Measurements from ENCODE around the gene TMEM220.
"Not testable (repeated sequence)": the region's sequence is repeated elsewhere in the genome, so short reads cannot be mapped to it uniquely, and the experiment has no call there.

The TMEM220 gene

GRCh38 chr17:10728331-10728892 lies 1.4 kb downstream of the TMEM220 start:
- DNase-seq (ENCODE audit: low read depth): no peak

- DNase-seq (ENCODE audit: low read depth): no peak
Observed at GRCh38 chr17:10727192-10727591, 2.6 kb downstream of the TMEM220 start.

GRCh38 chr17:10726196-10726595 lies 3.6 kb downstream of the TMEM220 start:
- no peak for DNase-seq (ENCODE audit: low read depth)

GRCh38 chr17:10725262-10725661 lies 4.6 kb downstream of the TMEM220 start:
- no peak for DNase-seq (ENCODE audit: low read depth)

- DNase-seq (ENCODE audit: low read depth): no peak
Observed at GRCh38 chr17:10724546-10725195, 5.2 kb downstream of the TMEM220 start.

GRCh38 chr17:10718547-10718946 lies 11.3 kb downstream of the TMEM220 start:
- DNase-seq (ENCODE audit: low read depth): no peak

GRCh38 chr17:10716218-10716617 lies 13.6 kb downstream of the TMEM220 start:
- DNase-seq (ENCODE audit: low read depth): no peak

- no peak for DNase-seq (ENCODE audit: low read depth)
Observed at GRCh38 chr17:10713318-10713717, 16.5 kb downstream of the TMEM220 start.

- DNase-seq (ENCODE audit: low read depth): no peak
Observed at GRCh38 chr17:10705727-10706126, 24.1 kb downstream of the TMEM220 start.

GRCh38 chr17:10702574-10702973 lies 27.2 kb downstream of the TMEM220 start:
- no peak for DNase-seq (ENCODE audit: low read depth)

GRCh38 chr17:10699856-10700255 lies 30.0 kb downstream of the TMEM220 start:
- no peak for DNase-seq (ENCODE audit: low read depth)

- DNase-seq (ENCODE audit: low read depth): no peak
Observed at GRCh38 chr17:10698096-10698818, 31.6 kb downstream of the TMEM220 start.

GRCh38 chr17:10697092-10698081 lies 32.4 kb downstream of the TMEM220 start, which contains the start of the genes ADPRM and SCO1:
Gene ADPRM, plus strand, starts transcription at chr17:10697594. Its CDS starts 7,333 bp downstream, at chr17:10704927.
Gene SCO1, minus strand, starts transcription at chr17:10697533. Its CDS starts 26 bp downstream, at chr17:10697507.
- DNase-seq (ENCODE audit: low read depth): peak; percentile 85

GRCh38 chr17:10695875-10696407 lies 33.9 kb downstream of the TMEM220 start:
- DNase-seq (ENCODE audit: low read depth): not testable (repeated sequence)

GRCh38 chr17:10687499-10687898 lies 42.3 kb downstream of the TMEM220 start:
- no peak for DNase-seq (ENCODE audit: low read depth)

GRCh38 chr17:10683853-10684252 lies 46.0 kb downstream of the TMEM220 start:
- no peak for DNase-seq (ENCODE audit: low read depth)

GRCh38 chr17:10681866-10682446 lies 47.9 kb downstream of the TMEM220 start:
- DNase-seq (ENCODE audit: low read depth): no peak

GRCh38 chr17:10674704-10675103 lies 55.1 kb downstream of the TMEM220 start:
- no peak for DNase-seq (ENCODE audit: low read depth)

- DNase-seq (ENCODE audit: low read depth): no peak
Observed at GRCh38 chr17:10673312-10673711, 56.5 kb downstream of the TMEM220 start.

- DNase-seq (ENCODE audit: low read depth): no peak
Observed at GRCh38 chr17:10668775-10669174, 61.0 kb downstream of the TMEM220 start.

GRCh38 chr17:10666906-10667305 lies 62.9 kb downstream of the TMEM220 start:
- DNase-seq (ENCODE audit: low read depth): no peak

Measured in T-helper 22 cell (primary cell).